Suppressor macrophage treated with lipopolysaccharide for 4 hours (primary cell): ENCODE measurements around the gene TBC1D19.

Experiments used
- DNase-seq: peaks from one replicate; pipeline ENCODE4 v3.0.0-alpha.2; 2020

Gene TBC1D19

DNA sequence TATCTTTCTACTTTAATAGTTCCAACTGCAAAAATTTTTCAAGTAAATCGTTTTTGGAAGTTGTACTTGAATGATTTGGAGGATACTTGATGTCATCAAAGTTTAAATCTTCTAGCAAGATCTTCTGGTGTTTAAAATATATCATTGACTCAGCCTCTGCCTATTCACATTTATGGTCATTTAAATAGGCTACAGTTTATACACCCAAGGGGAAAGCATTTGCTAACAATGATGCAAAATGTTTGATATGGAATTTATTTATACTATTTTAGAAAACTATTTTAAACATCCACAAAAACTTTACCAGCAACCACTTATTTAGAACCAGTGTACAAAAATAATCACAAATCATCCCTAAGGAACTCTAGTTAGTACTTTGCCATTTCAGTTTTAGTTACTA is 153.5 kb downstream of the TBC1D19 start:
- no peak for DNase-seq

DNA sequence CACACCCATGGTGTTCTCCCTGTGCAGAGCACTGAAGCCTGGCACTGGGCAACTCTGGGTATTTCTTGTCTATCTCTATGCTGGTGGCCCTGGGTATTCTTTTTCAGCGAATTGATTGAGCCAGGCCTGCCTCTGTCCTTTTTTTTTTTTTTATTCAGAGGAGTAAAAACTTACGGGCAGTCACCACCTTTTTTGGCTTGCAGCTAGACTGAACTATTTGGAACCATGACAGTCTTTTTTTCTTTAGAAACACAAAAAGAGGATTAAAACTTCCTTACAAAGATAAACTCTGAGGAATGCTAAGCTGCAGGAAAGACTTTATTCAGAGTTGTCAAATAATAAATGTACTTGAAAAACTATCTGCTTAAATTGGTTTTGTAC is 157.6 kb downstream of the TBC1D19 start:
- DNase-seq, result no peak

DNA sequence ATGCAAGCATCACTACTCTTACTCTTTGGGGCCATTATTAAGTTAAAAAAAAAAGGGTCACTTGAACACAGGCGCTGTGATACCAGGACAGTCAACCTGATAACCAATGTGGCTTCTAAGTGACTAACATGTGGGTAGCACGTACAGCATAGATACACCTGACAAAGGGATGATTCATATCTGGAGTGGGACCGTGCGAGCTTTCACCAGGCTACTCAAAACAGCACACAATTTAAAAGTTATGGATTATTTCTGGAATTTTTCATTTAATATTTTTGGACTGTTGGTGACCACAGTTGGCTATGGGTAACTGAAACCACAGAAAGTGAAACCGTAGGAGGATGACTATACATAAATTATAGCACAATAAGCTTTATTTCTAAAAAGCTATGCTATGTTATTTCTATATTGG is 162.9 kb downstream of the TBC1D19 start:
- peak; percentile 39 for DNase-seq

DNA sequence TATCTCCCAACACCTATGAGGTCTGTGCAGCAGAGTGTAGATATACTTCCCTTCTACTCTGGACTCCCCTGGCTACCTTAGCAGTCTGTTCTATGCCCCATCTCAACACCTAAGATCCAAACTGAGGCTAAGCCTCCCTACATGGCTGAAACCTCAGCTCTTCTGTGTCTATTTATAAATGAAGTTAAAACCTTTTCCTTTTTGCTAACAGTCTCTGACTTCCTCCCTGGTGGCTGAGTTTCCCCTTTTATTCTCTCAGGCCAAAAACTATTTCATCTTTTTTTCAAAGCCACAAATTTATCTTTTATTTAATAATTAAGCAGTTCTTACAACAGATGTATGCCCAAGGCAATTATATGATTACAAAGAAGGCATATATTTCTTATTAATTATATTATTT is 164.9 kb downstream of the TBC1D19 start:
- DNase-seq, result no peak

DNA sequence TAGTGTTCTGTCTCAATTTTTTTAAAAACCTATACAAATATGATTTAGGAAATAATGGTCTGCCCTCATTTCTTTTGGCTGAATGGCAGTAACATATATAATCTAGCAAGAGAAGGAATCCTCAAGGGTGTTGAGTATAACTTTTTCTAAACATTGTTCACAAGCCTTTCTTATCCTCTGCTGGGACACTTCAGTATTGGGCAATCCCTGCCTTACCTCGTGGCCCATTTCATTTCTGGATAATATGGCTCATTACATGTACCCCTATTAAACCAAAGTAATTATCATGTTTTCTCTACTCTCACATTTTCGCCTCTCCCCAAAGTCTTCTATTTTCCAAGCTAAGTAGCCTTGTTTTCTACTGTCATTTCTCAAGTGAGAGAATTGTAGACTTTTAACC is 166.0 kb downstream of the TBC1D19 start:
- no peak for DNase-seq

DNA sequence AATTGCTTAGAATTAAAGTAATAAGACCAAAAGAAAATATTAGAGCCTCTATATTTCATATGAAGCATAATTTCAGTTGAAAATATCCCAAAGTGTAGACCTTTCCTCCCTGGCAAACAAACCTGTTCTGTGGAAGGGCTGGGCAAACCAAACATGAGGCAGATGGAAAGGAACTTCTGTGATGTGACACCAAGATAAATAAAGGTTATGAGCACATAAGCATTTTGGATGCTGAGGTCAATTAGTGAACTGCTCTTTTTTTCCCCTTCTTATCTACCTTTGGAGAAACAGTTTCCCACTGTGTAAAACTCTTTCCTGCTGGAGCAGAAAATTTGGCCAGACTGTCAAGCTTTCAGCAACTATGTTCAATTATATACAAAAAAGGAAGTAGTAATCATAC is 167.1 kb downstream of the TBC1D19 start:
- no peak for DNase-seq

DNA sequence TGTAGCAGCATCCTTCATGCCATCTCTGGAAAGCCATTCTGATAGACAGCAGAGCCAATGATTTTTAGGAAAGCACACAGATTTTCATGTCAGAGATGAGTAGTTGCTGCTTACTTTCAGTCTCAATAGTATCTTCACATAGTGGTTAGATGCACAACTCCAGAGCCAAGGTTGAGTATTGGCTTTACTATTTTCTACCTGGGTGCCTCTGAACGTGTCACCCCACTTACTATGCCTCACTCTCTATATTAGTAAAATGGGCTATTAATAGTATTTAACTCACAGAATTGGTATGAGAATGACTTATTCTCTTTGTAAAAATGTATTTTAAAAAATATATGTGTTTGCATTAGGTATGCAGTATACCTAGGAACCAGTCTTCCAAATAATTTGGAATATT is 168.0 kb downstream of the TBC1D19 start:
- DNase-seq, result no peak

DNA sequence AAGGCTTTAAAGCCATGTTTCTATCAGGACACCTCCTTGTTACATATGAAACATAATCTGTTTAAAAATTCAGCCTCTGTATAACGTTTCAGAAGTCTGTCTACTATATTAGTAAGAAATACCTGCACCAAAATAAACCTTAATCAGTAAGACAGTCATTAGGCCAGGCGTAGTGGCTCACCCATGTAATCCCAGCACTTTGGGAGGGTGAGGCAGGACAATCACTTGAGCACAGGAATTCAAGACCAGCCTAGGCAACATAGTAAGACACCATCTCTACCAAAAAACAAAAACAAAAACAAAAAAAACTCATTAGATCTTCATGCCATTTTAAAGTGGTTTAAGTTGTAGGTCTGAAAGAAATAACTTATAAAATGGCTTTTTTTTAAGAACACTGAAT is 169.3 kb downstream of the TBC1D19 start:
- DNase-seq, result no peak

DNA sequence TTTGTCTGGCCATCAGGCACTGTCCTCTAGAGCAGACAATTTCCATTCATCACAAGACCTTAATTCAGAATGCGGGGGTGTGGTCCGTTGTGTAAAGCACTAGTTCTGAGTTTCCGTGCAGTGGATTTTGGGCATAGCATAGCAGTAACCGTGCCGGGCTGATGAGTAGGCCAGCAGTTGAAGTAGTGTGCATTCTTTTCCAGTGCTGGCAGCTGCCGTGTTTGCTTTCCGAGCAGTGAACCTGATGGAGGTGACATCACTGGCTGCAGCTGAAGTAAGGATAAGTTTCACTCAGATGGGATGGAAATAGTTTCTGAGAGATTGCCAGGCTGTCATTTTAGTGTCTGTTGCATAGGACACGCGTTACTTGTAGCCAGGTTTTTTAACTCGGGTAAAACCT is 169.7 kb downstream of the TBC1D19 start:
- no peak for DNase-seq

DNA sequence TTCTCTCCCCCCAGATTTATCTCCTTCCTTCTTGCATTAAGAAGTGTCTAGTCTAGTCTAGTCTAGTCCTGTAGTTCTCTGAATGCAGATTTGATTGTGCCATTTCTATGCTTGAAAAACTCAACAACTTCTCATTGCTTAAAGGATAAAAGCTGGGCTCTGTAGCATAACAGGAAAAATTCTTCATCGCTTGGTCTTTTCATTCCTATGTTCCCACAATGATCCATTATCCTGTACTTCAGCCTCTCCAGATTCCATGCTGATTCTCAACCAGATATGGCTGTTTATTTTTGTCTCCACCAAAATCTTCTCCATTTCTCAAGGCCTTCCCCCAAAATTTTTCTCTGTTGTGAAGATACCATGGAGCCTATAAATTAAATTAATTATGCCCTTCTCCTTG is 173.9 kb downstream of the TBC1D19 start:
- DNase-seq, result no peak

DNA sequence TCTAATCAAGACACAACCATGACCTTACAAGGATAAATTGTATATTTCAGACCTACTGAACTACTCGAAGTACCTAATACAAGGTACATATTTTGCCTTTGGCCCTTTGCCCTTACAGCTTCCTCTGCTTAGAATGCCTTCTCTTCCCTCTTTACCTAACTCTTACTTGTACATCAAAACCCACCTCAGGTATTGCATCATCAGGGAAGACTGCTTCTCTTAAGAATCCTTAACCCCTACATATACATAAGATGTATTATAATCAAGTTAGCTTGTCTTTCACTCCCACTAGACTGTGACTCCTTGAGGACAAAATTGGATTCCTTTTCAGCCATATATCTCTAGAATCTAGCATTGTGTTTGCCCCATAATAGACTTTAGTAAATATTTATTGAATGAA is 175.0 kb downstream of the TBC1D19 start:
- DNase-seq, result no peak

DNA sequence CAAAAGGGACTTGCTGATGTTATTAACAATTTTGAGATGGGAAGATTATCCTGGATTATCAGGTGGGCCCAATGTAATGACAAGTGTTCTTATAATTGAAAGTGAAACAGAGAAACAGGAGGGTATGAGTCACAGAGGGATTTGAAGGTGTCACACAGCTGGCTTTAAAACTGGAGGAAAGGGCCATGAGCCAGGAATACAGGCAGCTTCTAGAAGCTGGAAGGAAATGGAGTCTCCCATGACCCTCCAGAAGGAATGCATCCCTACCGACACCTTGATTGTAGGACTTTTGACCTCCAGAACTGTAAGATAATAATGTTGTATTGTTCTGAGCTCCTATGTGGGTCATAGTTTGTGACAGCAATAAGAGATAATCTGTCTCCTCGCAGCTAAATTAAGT is 178.8 kb downstream of the TBC1D19 start:
- peak; percentile 18 for DNase-seq

DNA sequence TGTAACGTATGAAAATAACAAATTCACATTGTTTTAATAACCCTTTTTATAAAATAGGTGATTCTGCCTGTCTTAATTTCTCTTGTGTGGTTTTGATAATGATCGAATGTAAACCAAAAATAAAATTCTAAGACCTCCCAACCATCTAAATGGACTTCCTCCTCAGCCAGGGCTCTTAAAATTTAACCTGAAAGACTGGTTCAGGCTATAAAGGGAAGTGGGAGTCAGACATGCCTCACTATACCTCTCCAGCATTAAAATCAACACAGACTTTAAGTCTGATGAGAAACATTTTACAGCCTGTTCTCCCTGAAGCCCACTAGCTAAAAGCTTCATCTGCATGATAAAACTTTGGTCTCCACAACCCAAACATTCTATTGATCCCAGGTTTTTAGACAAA is 179.2 kb downstream of the TBC1D19 start:
- no peak for DNase-seq

DNA sequence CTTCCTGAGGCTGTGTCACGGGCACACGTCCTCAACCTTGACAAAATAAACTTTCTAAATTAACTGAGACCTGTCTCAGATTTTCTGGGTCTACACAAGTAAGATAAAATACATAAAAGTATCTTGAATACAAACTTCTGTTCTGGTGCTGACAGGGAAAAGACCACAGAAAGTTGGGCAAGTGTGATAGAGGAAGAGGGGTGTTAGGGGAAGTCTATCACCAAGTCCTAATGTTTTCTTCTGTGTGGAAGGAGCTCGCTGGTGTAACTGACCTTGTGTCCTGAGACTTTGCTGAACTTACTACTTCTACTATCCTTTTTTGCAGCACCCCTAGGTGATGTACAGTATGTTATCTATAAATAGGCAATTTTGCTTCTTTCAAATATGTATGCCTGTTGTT is 179.8 kb downstream of the TBC1D19 start:
- peak; percentile 17 for DNase-seq

DNA sequence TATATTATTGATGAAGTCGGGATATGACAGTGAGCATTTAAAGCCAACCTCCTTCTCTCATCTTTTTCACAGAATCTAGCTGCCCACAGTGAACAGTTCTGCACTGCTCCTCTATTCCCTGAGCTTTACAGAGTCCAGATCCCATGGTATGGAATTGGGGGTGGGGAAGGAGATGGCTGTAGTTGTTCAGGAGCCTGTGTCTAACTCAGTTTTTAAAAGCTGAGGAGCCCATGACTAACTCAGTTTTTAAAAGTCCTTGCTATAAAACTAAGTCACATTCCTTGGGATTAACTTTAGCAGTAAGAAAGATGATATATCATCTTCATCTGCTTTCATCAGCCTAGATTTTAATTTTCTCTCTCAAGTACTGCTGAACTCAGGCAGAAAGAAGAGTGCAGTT is 180.3 kb downstream of the TBC1D19 start:
- DNase-seq, result no peak

DNA sequence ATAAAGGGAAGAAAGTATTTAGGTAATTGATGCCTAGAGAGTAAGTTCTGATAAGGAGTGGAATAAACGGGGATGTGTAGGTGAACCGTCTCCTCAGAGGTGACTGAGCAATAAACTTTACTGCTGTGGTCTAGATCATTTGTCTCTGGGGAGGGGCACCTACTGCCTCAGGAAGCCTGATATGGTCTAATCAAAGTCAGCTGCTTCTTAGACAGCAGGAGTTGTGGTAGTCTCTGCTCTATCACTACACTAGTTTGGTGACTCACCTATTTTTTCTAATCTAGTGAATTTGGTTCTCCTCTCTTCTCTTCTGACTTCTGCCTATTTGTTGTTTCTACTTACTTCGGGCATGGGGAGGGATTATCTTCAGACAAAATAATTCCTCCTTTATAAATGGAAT is 181.6 kb downstream of the TBC1D19 start:
- no peak for DNase-seq

DNA sequence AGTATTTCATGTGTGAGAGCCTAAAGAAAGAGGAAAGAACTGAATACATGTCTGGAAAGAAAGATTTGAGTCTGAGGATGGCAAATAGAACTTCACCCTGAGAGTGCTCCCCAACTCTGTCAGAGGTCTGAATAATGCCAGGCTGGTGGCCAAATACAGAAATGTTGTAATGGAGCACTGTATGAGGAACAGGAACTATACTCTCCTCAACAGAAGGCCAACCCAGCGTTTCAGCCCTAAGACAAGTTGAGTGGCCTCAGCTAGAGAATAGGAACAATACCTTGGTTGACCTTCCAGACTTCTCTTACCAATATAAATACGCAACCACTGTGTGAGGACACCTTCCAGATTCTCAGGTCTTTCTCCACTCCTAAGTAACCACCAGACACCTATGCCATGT is 182.3 kb downstream of the TBC1D19 start:
- DNase-seq, result peak; percentile 63

DNA sequence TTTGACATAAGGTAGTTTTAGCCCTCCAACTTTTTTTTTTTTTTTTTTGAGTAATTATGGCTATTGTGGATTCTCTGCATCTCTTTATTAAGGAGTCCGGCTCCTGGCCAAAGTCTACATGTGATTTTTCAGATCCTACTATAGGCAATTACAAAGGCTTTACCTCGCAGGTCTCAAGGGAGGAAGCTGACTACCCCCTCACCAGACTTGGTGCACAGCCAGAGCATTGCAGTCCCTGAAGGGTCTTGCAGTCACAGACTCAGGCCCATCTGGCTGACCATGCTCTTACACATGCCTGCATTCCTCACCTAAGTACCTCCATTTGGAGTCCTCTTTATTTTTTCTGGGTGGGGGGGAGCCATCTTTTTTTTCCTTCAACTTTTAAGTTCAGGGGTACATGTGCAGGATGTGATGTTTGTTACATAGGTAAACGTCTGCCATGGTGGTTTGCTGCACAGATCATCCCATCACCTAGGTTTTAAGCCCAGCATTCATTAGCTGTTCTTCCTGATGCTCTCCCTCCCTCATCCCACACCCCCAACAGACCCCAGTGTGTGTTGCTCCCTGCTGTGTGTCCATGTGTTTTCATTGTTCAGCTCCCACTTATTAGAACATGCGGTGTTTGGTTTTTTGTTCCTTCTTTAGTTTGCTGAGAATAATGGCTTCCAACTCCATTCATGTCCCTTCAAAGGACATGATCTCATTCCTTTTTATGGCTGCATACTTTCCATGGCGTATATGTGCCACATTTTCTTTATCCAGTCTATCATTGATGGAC is 188.4 kb downstream of the TBC1D19 start:
- no peak for DNase-seq

DNA sequence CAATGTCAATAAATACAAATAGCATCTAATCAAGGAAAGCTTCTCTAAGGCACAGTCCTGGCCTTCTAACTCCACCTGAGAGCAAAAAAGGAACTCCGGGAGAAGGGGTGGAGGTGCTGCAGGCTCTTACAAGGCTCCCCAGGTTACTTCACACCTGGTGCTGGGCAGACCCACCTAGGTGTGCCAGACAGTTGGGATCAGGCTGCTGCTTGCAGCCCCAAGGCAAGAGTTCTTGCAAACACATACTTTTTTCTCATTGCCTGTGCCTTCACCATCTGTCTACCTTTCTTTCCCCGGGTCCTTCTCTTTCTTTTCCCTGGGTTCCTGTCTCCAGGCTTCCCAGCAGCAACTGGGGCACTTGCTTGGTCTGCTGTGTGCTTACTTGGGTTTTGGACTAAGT is 195.3 kb downstream of the TBC1D19 start:
- DNase-seq, result no peak

DNA sequence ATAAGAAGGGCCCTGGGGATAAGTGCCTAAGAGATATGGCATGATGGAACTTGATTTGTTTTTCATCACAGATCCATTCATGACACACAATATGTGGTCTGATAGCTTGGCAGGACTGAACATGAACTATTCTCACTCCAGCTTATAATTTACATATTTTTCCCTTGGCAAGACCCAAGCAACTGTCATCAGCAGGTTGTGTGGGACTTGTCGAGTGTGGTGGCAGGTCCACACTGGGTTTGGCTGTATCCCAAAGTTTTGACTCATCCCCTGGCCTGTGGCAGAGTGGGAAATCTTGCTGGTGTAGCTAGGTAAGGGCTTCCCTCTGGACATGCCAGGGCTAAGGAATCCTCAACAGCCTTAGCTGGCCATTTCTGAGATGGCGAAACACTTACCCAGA is 195.8 kb downstream of the TBC1D19 start:
- no peak for DNase-seq

DNA sequence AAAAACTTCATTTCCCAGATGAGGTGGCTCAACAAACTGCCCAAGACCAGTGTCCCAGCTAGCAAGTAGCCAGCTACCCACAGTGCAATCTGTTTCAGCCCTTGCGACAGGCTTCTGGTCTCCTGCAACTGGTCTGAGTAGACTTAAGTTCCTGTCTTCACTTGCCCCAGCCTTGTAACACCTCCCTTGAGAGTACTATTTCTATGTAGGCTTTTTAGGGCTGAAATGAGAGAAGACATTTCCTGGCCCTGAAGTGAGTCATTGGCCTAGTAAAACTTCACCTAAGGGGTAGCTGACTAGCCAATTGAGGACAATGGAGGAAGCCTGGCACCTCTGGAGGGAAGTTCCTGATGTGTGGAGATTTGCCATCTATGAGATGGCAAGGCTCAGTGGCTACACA is 196.7 kb downstream of the TBC1D19 start:
- no peak for DNase-seq

DNA sequence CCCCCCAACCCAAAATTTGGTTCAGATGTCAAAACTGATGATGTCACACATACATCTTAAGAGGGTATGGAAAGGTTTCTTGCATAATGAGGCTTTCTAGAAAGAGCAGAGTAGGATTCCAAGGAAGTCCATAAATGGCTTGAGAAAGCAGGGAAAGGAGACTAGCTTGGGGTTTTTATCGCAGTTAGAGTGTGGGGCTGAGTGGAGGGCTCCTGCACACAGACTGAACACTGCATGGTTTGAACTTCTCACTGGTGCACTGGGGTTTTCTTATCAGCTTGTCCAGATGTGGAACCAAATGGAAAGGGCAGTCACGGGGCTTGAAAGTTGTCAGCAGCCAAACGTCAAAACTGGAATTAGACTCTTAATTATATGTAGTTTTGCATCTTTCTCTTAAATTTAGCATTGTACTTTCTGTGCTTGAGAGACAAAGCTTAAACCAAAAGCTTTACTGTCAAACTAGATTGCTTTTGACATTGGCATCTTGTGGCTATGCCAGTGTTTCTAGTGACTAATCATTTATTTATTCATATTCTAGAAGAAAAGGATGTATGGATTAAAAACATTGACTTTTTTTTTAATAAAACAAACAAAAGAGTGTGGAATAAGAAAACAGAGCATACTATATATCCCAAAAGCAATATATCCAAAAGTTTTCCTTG is 198.4 kb downstream of the TBC1D19 start:
- no peak for DNase-seq

DNA sequence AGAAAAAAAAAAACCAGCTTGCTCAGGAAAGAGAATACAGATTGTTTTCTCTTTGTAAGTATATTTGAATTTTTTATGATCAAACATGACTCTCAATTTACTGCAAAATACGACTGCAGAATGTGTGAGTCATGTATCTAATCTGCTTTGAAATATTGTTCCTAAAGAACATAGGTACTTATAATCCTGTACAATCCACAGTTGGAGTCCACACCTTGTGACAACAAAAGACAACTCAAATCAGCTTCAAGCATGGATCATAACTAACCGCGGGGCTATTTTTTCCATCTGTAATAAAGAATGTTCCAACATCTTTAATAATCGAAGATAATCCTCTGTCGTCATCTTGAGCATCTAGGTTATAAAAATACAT is 198.9 kb downstream of the TBC1D19 start:
- no peak for DNase-seq

DNA sequence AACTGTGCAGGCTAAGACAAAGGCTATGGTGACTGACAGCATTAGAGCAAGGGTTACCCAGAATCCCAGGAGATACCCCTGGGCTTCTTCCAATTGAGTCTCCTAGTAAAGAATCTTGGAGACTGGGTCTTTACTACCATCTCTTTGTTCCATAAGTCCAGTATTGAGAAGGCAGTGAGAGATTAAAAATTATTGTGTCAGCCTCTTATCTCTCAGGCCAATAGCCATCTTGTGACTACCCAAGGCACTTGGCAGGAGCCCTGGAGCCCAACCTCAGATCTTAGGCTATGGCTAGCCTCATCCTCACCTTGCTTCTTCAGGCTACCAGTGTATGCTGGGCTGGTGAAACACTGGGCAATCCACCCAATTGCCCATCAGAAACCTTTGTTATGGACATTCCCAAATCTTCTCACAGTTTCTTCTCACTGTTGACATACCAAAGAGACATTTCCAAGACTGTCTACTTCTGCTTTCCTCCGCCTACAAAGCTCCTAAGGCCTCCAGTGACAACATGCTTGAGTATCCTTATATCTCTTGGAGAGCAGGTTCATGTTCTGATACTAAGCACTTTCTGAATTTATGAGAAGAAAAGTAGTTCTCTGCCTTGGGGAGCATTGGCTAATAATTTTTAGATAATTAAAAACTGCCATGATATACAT is 200.5 kb downstream of the TBC1D19 start:
- DNase-seq, result peak; percentile 41
